Measurements from ENCODE around the gene UBE2R2.

GRCh38 chr9:33931326-33931725 is 114.4 kb downstream of the UBE2R2 start:
- TF ChIP-seq, protein P1, sequence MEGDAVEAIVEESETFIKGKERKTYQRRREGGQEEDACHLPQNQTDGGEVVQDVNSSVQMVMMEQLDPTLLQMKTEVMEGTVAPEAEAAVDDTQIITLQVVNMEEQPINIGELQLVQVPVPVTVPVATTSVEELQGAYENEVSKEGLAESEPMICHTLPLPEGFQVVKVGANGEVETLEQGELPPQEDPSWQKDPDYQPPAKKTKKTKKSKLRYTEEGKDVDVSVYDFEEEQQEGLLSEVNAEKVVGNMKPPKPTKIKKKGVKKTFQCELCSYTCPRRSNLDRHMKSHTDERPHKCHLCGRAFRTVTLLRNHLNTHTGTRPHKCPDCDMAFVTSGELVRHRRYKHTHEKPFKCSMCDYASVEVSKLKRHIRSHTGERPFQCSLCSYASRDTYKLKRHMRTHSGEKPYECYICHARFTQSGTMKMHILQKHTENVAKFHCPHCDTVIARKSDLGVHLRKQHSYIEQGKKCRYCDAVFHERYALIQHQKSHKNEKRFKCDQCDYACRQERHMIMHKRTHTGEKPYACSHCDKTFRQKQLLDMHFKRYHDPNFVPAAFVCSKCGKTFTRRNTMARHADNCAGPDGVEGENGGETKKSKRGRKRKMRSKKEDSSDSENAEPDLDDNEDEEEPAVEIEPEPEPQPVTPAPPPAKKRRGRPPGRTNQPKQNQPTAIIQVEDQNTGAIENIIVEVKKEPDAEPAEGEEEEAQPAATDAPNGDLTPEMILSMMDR (IDR thresholded peaks at IDR 0.05): no peak
- no peak for TF ChIP-seq ZFX (IDR thresholded peaks at IDR 0.05; ENCODE audit: borderline replicate concordance)

Measured in 22Rv1 (cell line).